Prostate gland (tissue), 2 donors: ENCODE measurements around the gene LGI4. TPM values are rescaled to one million over a fixed set of nuclear protein-coding genes. Genes with fewer than 3 reads are reported as not detected.

Experiments used
- DNase-seq: peaks from one replicate; pipeline ENCODE4 v3.0.0-alpha.2; 2019; ENCODE audit warnings: low spot score
- H3K27ac ChIP-seq, 2 donors: fragments of 200-600 bp; sonication (generic); 2 replicates each; pipeline ENCODE4 v1.5.1; 2017 to 2019
- H3K27me3 ChIP-seq: fragments of 200-600 bp; sonication (generic); replicated peaks from 2 replicates; pipeline ENCODE4 v1.5.1; 2019; ENCODE audit not compliant: insufficient read depth
- H3K36me3 ChIP-seq, 2 donors: fragments of 200-600 bp; sonication (generic); 1 replicate in 1 of 2; 2 replicates in 1 of 2; pipeline versions ENCODE4 v1.5.1 to v1.8.1; 2017 to 2019
- H3K4me1 ChIP-seq: fragments of 200-600 bp; sonication (generic); replicated peaks from 2 replicates; pipeline ENCODE4 v1.5.1; 2019
- H3K4me3 ChIP-seq, 2 donors: fragments of 200-600 bp; sonication (generic); 2 replicates each; pipeline ENCODE4 v1.5.1; 2017 to 2019
- H3K9me3 ChIP-seq: fragments of 200-600 bp; sonication (generic); 2 replicates; pipeline ENCODE4 v1.5.1; 2017
- POLR2A ChIP-seq: fragments of 450-650 bp; IDR thresholded peaks from one replicate; pipeline ENCODE4 v1.6.1; 2016; ENCODE audit warnings: antibody characterized with exemption, mild to moderate bottlenecking
- POLR2AphosphoS5 ChIP-seq: sonication (generic); formaldehyde crosslinking; IDR thresholded peaks from one replicate; pipeline ENCODE4 v1.6.1; 2017; ENCODE audit warnings: antibody characterized with exemption
- WGBS: methylation state at CpG from one replicate; pipeline ENCODE4 v1.1.5; 2018; 5-methylcytosine and 5-hydroxymethylcytosine counted together
- intact Hi-C: fragments of 100-400 bp; cut with DNase I; formaldehyde crosslinking; loops from one replicate; pipeline ENCODE4 v1.14.2; 2022
- total RNA-seq, 2 donors: library from RNA; depleted of rRNA; stranded (reverse); fragments of >200 nt; gene quantifications; one replicate each; pipeline ENCODE4 v1.1.0, GENCODE V29; 2016
- TF ChIP-seq, protein P1 (sequence below), 4 experiments: fragments of 200-600 bp in 2 of 4; fragments of 450-650 bp in 2 of 4; sonication (generic) in 2 of 4; IDR thresholded peaks; 1 replicate in 3 of 4; 2 replicates in 1 of 4; pipeline ENCODE4 v1.5.1; 2016 to 2019; ENCODE audit warnings: antibody characterized with exemption in 4 of 4, mild to moderate bottlenecking in 2 of 4, moderate library complexity in 2 of 4

The LGI4 gene
- total RNA-seq, 2 donors from 2014 or later = 9.1 to 16.3 TPM

DNA sequence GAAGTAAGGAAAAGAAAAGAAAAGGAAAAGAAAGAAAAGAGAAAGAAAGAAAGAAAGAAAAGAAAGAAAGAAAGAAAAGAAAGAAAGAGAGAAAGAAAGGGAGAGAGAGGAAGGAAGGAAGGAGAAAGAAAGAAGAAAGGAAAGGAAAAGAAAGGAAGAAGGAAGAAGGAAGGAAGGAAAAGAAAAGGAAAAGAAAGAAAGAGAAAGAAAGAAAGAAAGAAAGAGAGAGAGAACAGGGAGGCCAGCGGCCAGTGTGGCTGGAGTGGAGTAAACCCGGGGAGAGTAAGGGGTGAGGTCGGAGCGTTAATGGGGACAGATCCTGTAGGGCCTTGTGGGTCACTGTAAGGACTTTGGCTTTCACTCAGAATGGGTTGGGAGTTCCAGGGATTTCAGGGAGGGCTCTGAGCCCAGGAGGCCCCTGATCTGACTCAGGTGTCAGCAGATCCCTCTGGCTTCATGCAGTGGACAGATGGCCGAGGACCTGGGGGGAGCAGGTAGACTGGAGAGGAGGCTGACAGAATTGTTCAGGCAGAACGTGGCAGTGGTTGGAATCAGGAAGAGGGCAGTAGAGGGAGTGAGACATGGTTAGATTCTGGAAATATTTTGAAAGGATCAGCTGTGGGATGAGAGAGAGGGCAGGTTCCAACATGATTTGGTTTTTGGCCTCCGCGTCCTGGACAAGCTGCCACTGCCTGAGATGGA, 39.0 kb downstream of the LGI4 start:
- no peaks in the 10 kb centered on the region for H3K27me3 ChIP-seq
- no peaks in the 10 kb centered on the region for H3K4me1 ChIP-seq
- DNase-seq = peak; percentile 67
- H3K36me3 ChIP-seq = no peaks in the 10 kb centered on the region
- 52% methylated on average over 8 of the region's 8 CpGs for WGBS
- no peak overlapping the region for H3K4me3 ChIP-seq
- peak overlapping the region; percentile 54 to 60 for H3K27ac ChIP-seq
- no peaks in the 10 kb centered on the region for H3K9me3 ChIP-seq
- intact Hi-C loops = no loop called here
- TF ChIP-seq POLR2AphosphoS5 (peak; percentile 80), POLR2A (no peak)
- TF ChIP-seq, protein P1, sequence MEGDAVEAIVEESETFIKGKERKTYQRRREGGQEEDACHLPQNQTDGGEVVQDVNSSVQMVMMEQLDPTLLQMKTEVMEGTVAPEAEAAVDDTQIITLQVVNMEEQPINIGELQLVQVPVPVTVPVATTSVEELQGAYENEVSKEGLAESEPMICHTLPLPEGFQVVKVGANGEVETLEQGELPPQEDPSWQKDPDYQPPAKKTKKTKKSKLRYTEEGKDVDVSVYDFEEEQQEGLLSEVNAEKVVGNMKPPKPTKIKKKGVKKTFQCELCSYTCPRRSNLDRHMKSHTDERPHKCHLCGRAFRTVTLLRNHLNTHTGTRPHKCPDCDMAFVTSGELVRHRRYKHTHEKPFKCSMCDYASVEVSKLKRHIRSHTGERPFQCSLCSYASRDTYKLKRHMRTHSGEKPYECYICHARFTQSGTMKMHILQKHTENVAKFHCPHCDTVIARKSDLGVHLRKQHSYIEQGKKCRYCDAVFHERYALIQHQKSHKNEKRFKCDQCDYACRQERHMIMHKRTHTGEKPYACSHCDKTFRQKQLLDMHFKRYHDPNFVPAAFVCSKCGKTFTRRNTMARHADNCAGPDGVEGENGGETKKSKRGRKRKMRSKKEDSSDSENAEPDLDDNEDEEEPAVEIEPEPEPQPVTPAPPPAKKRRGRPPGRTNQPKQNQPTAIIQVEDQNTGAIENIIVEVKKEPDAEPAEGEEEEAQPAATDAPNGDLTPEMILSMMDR (IDR thresholded peaks at IDR 0.05) = peak in 1 of 4 experiments; percentile 23

DNA sequence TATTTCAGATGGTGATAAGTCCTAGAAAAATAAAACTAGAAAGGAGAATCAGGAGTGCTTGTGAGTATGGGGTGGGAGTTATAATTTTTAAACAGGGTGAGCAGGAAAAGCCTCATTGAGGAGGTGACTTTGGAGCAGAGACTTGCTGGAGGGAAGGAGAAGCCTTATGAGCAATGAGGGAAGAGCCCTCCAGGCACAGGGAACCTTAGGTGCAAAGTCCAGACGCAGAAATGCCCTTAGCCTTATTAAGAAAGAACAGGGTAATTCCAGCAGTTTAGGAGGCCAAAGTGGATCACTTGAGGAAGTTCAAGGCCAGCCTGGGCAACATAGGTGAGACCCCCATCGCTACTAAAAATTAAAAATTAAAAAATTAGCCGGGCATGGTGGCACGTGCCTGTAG, 40.2 kb downstream of the LGI4 start:
- Histone ChIP-seq H3K9me3 (no peaks in the 10 kb centered on the region), H3K36me3 (no peaks in the 10 kb centered on the region), H3K27ac (no peak overlapping the region), H3K4me3 (no peak overlapping the region), H3K27me3 (no peaks in the 10 kb centered on the region), H3K4me1 (no peaks in the 10 kb centered on the region)
- intact Hi-C loops = no loop called here
- DNase-seq = no peak
- WGBS = 96% methylated on average over 4 of the region's 4 CpGs
- TF ChIP-seq, protein P1 (IDR thresholded peaks at IDR 0.05) = no peak
- TF ChIP-seq POLR2AphosphoS5 (no peak), POLR2A (no peak)

DNA sequence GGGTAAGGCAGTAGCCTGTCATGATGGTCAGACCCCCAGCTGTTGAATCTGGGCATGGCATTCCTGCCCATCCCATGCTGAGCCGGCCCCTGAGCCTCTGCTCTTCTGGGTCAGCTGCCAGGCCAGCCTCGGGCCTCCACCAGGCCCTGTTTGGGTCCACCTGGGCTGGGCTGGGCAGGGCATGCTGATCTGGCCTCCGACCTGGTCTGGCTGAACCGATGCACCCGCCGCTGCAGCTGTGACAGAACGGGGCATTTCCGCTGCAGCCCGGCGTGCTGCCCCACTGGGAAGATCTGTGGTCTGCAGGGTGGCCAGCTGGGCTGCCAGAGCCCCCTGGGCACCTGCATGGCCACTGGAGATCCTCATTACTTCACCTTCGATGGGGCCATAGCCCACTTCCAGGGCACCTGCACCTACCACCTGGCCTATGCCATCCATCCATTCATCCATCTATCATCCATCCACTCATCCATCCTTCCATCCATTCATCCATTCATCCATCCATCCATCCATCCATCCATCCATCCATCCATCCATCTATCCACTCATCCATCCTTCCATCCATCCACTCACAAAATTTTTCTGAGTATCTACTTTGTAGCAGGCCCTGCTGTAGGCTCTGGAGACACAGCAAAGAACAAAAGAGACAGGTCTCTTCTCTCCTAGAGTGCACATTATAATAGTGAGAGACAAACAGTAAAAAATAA, 40.8 kb downstream of the LGI4 start:
- Histone ChIP-seq H3K27me3 (no peaks in the 10 kb centered on the region), H3K4me1 (no peaks in the 10 kb centered on the region), H3K36me3 (no peaks in the 10 kb centered on the region), H3K27ac (no peak overlapping the region), H3K4me3 (no peak overlapping the region), H3K9me3 (no peaks in the 10 kb centered on the region)
- no peak for DNase-seq
- TF ChIP-seq, protein P1 (IDR thresholded peaks at IDR 0.05) = no peak
- no peak for TF ChIP-seq POLR2AphosphoS5
- TF ChIP-seq POLR2A = no peak
- intact Hi-C loops = no loop called here
- 79% methylated on average over 4 of the region's 11 CpGs for whole genome bisulfite sequencing

DNA sequence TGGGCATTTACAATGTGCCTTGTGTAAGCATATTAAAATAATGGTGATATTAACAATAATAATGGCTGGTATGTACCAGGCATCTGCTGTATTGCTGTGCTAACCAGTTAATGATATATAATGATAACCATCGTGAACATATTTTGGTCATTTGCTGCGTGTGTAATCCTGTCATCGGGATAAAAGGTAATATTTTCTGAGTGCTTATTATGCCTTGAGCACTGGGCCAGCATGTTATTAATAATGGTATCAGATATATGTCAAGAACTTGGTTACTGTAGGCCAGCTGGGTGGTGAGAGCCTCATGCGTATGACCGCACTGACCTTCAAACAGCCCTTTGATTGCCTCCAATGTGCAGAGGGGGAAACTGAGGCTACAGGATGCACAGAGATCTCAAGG, 41.4 kb downstream of the LGI4 start:
- Histone ChIP-seq H3K4me3 (no peak overlapping the region), H3K36me3 (no peaks in the 10 kb centered on the region), H3K27ac (no peak overlapping the region), H3K9me3 (no peaks in the 10 kb centered on the region), H3K27me3 (no peaks in the 10 kb centered on the region), H3K4me1 (no peaks in the 10 kb centered on the region)
- DNase-seq = no peak
- WGBS = 82% methylated on average over 5 of the region's 5 CpGs
- intact Hi-C loops = no loop called here
- TF ChIP-seq, protein P1 (IDR thresholded peaks at IDR 0.05) = no peak
- TF ChIP-seq POLR2AphosphoS5 = no peak
- no peak for TF ChIP-seq POLR2A
